ENCODE data around the gene LRRC58. TPM values are rescaled to one million over a fixed set of nuclear protein-coding genes. Genes with fewer than 3 reads are reported as not detected.

Gene LRRC58
- total and polyA plus RNA-seq, 7 donors: 4.2 to 48.5 (median 34.5) TPM

GRCh38 chr3:120311863-120312794, 37.0 kb downstream of the LRRC58 start:
- Histone ChIP-seq H3K27me3 (peaks cover 0 to 1% (median 0%) of the 10 kb centered on the region in 3 donors), H3K27ac (no peak overlapping the region), H3K36me3 (no peaks in the 10 kb centered on the region), H3K4me3 (no peak overlapping the region), H3K4me1 (no peaks in the 10 kb centered on the region), H3K9me3 (peaks cover 0 to 3% (median 0%) of the 10 kb centered on the region in 4 donors)
- TF ChIP-seq POLR2AphosphoS5 (IDR thresholded peaks at IDR 0.05) (no peak), CTCF (IDR thresholded peaks at IDR 0.05) (no peak), EP300 (IDR thresholded peaks at IDR 0.05) (no peak), POLR2A (IDR thresholded peaks at IDR 0.05) (no peak)
- no peak for DNase-seq
- intact Hi-C loops (cut with DNase I): no loop called here
- WGBS, 2 donors: 92 to 93% methylated on average over 24 of the region's 24 CpGs

- no peak overlapping the region for H3K27ac ChIP-seq
- intact Hi-C loops (cut with DNase I): no loop called here
These were observed 42.4 kb downstream of the LRRC58 start for GRCh38 chr3:120306519-120307455.

GRCh38 chr3:120304616-120305015, 44.5 kb downstream of the LRRC58 start:
- intact Hi-C loops (cut with DNase I): no loop called here
- Histone ChIP-seq H3K4me3 (no peak overlapping the region), H3K4me1 (no peaks in the 10 kb centered on the region), H3K27me3 (peaks cover 0 to 7% (median 5%) of the 10 kb centered on the region in 3 donors), H3K9me3 (no peaks in the 10 kb centered on the region), H3K27ac (no peak overlapping the region), H3K36me3 (no peaks in the 10 kb centered on the region)
- WGBS, 2 donors: 90% methylated on average over 4 of the region's 4 CpGs
- no peak for DNase-seq
- TF ChIP-seq CTCF (IDR thresholded peaks at IDR 0.05) (no peak), POLR2A (IDR thresholded peaks at IDR 0.05) (no peak), POLR2AphosphoS5 (IDR thresholded peaks at IDR 0.05) (no peak), EP300 (IDR thresholded peaks at IDR 0.05) (no peak)

More at GRCh38 chr3:120306519-120307455, 42.4 kb downstream of the LRRC58 start:
- TF ChIP-seq CTCF (IDR thresholded peaks at IDR 0.05) (no peak), POLR2A (IDR thresholded peaks at IDR 0.05) (no peak), EP300 (IDR thresholded peaks at IDR 0.05) (no peak), POLR2AphosphoS5 (IDR thresholded peaks at IDR 0.05) (no peak)
- Histone ChIP-seq H3K4me3 (no peak overlapping the region), H3K4me1 (no peaks in the 10 kb centered on the region), H3K36me3 (no peaks in the 10 kb centered on the region), H3K27me3 (peaks cover 0 to 7% (median 5%) of the 10 kb centered on the region in 3 donors), H3K9me3 (no peaks in the 10 kb centered on the region)
- no peak for DNase-seq
- WGBS, 2 donors: 71 to 89% methylated on average over 72 of the region's 72 CpGs

GRCh38 chr3:120302361-120302760, 46.8 kb downstream of the LRRC58 start:
- 90 to 91% methylated on average over 5 of the region's 5 CpGs for WGBS, 2 donors

More at GRCh38 chr3:120302361-120302760, 46.8 kb downstream of the LRRC58 start:
- intact Hi-C loops (cut with DNase I): no loop called here
- TF ChIP-seq EP300 (IDR thresholded peaks at IDR 0.05) (no peak), POLR2A (IDR thresholded peaks at IDR 0.05) (no peak), CTCF (IDR thresholded peaks at IDR 0.05) (no peak), POLR2AphosphoS5 (IDR thresholded peaks at IDR 0.05) (no peak)
- no peaks in the 10 kb centered on the region for H3K4me1 ChIP-seq
- no peaks in the 10 kb centered on the region for H3K9me3 ChIP-seq
- no peak overlapping the region for H3K4me3 ChIP-seq
- peak overlapping the region in 1 of 4 donors; percentile 37 for H3K27ac ChIP-seq
- H3K36me3 ChIP-seq: no peaks in the 10 kb centered on the region
- DNase-seq: no peak
- peaks cover 0 to 7% (median 5%) of the 10 kb centered on the region in 3 donors for H3K27me3 ChIP-seq

All from sigmoid colon (tissue), 7 donors.